Ovary (tissue), 9 donors: ENCODE measurements around the gene CTBP1. TPM values are rescaled to one million over a fixed set of nuclear protein-coding genes. Genes with fewer than 3 reads are reported as not detected.

Experiments
- DNase-seq, 5 donors: peaks; one replicate each; pipeline ENCODE4 v3.0.0-alpha.2; 2019 to 2020
- H3K27ac ChIP-seq, 2 donors: fragments of 200-600 bp; one replicate each; pipeline versions ENCODE4 v1.5.1 to v1.8.0; 2019 to 2022
- H3K27me3 ChIP-seq: fragments of 200-600 bp; one replicate; pipeline ENCODE4 v1.8.0; 2022
- H3K36me3 ChIP-seq: fragments of 200-600 bp; sonication (generic); one replicate; pipeline ENCODE4 v1.5.1; 2019
- H3K4me1 ChIP-seq: one replicate; pipeline ENCODE4 v1.8.1; 2013; ENCODE audit warnings: mild to moderate bottlenecking, moderate library complexity; ENCODE audit not compliant: insufficient read depth
- H3K4me3 ChIP-seq: fragments of 200-600 bp; sonication (generic); one replicate; pipeline ENCODE4 v1.5.1; 2017
- H3K9me3 ChIP-seq, 2 donors: fragments of 200-600 bp in 1 of 2; sonication (generic) in 1 of 2; one replicate each; pipeline versions ENCODE4 v1.5.1 to v1.8.1; 2013 to 2019; ENCODE audit warnings: mild to moderate bottlenecking in 1 of 2, moderate library complexity in 1 of 2
- CTCF ChIP-seq, 3 donors: fragments of 450-650 bp in 2 of 3; fragments of 200-600 bp in 1 of 3; IDR thresholded peaks; one replicate each; pipeline versions ENCODE4 v1.5.1 to v1.8.0; 2016 to 2022; ENCODE audit warnings: antibody characterized with exemption in 3 of 3, mild to moderate bottlenecking in 1 of 3
- EP300 ChIP-seq: sonication (generic); formaldehyde crosslinking; IDR thresholded peaks from one replicate; pipeline ENCODE4 v1.6.1; 2017; ENCODE audit warnings: antibody characterized with exemption
- POLR2A ChIP-seq: fragments of 450-650 bp; IDR thresholded peaks from one replicate; pipeline ENCODE4 v1.6.1; 2017; ENCODE audit warnings: antibody characterized with exemption, mild to moderate bottlenecking, moderate library complexity
- WGBS, 3 donors: extraction: QIAGEN DNeasy Blood & Tissue Kit in 1 of 3; methylation state at CpG; one replicate each; pipeline versions ENCODE4 v1.1.5 to v1.1.7; 2013 to 2017; 5-methylcytosine and 5-hydroxymethylcytosine counted together
- intact Hi-C, 4 donors: fragments of 100-400 bp; cut with DNase I; formaldehyde crosslinking; loops; one replicate each; pipeline versions ENCODE4 v1.11.0 to v1.15.1; 2022 to 2023
- polyA plus RNA-seq, 2 donors: library from polyadenylated mRNA; stranded (reverse); fragments of 200-250 nt in 1 of 2; fragments of 350-450 nt in 1 of 2; fragmentation: Illumina TruSeq in 1 of 2; extraction: RNeasy Lipid Tissue Mini Kit (QIAGEN cat#74804) in 1 of 2; gene quantifications; one replicate each; pipeline ENCODE4 v1.2.3, GENCODE V29; 2013 to 2014
- total RNA-seq, 7 donors: library from RNA; depleted of rRNA in 2 of 7; stranded (reverse); fragments of >200 nt in 2 of 7; fragmentation: NEBNext Ultra II Directional in 3 of 7; extraction: Animal tissue kit (Norgen Biotek cat#: 25700) in 3 of 7; gene quantifications; one replicate each; pipeline versions ENCODE4 v1.1.0 to v1.2.4, GENCODE V29; 2016 to 2023
- donor health status: DM: no; HTN: no; CAD: no; lungs with moderate emphysema.
- donor health status: DM: no; HTN: no; CAD: no.
- donor health status: Bipolar disorder and iron deficiency.
- donor health status: DM: yes; HTN: yes; CAD: no.
- donor health status: DM: no; HTN: no; CAD: no.
- donor health status: DM: yes; HTN: yes; CAD: no.

Gene CTBP1
- total and polyA plus RNA-seq, 9 donors, result 45.7 to 231 (median 141) TPM

DNA sequence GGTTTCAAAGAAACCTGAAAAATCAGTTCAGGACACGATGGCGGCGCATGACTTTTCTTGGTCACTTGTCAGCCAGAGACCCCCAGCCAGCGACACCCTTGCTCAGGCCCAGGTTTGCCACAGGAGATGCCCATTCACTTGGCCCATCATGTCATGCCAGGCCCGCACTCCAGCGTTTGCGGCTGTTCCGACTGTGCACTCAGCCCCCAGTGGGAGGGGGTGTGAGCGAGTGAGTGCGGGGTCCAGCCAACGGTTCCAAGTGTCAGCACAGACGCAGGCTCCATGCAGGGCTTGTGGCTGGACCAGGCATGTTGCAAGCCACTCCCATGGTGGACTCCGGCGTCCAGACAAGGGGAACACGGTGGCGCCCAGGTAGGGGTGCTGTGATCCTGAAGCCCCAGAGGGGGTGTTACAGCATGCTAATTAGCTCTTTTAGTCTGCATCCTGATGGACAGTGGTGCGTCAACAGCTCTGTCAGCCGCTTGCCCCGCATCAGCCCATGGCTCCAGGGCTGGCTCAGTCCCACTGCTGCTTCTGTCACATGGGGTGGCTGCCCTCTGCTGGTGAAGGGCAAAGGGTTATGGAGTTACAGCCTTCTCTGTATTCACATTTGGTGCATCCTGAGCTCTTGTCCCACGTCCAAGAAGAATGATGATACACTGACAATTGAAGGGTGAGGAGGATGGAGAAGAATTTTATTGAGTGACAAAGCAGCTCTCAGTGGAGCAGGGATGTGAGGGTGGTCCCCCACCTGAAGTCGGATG, 37.0 kb upstream of the CTBP1 start:
- TF ChIP-seq POLR2A, result no peak
- no peak for TF ChIP-seq EP300
- TF ChIP-seq CTCF (IDR thresholded peaks at IDR 0.05), result no peak
- peaks cover 3% of the 10 kb centered on the region for H3K4me1 ChIP-seq
- WGBS, 3 donors, result 87 to 97% (median 91%) methylated on average over 21 of the region's 21 CpGs

GRCh38 chr4:1285151-1285789, 36.3 kb upstream of the CTBP1 start:
- no peak for DNase-seq
- no peak for TF ChIP-seq POLR2A
- no peak for TF ChIP-seq CTCF (IDR thresholded peaks at IDR 0.05)
- TF ChIP-seq EP300, result no peak
- Histone ChIP-seq H3K4me3 (no peak overlapping the region), H3K27me3 (no peaks in the 10 kb centered on the region), H3K36me3 (no peaks in the 10 kb centered on the region), H3K27ac (no peak overlapping the region), H3K9me3 (no peaks in the 10 kb centered on the region), H3K4me1 (no peaks in the 10 kb centered on the region)
- intact Hi-C loops, result loop anchor here in 1 of 4 donors (5.0 kb wide), 1 partner anchor 62 kb away; the partner anchor contains the start of gene UVSSA
- WGBS, 3 donors, result 83 to 95% (median 84%) methylated on average over 11 of the region's 11 CpGs

More for the DNA sequence above, 37.0 kb upstream of the CTBP1 start:
- no peak for DNase-seq
- Histone ChIP-seq H3K27ac (no peak overlapping the region), H3K9me3 (no peaks in the 10 kb centered on the region), H3K4me3 (no peak overlapping the region), H3K36me3 (no peaks in the 10 kb centered on the region), H3K27me3 (no peaks in the 10 kb centered on the region)
- intact Hi-C loops, result loop anchor here in 1 of 4 donors (5.0 kb wide), 1 partner anchor 61 kb away; the partner anchor contains the start of gene UVSSA

- Histone ChIP-seq H3K36me3 (no peaks in the 10 kb centered on the region), H3K27me3 (no peaks in the 10 kb centered on the region), H3K9me3 (no peaks in the 10 kb centered on the region), H3K4me3 (no peak overlapping the region), H3K4me1 (no peaks in the 10 kb centered on the region), H3K27ac (no peak overlapping the region)
- intact Hi-C loops, result no loop called here
- TF ChIP-seq EP300, result no peak
- no peak for TF ChIP-seq POLR2A
- no peak for TF ChIP-seq CTCF (IDR thresholded peaks at IDR 0.05)
- 83 to 91% (median 87%) methylated on average over 9 of the region's 9 CpGs for WGBS, 3 donors
- DNase-seq, result no peak
Observed at GRCh38 chr4:1283711-1284110, 34.8 kb upstream of the CTBP1 start.

- H3K36me3 ChIP-seq, result no peaks in the 10 kb centered on the region
- no peaks in the 10 kb centered on the region for H3K9me3 ChIP-seq
- intact Hi-C loops, result no loop called here
- TF ChIP-seq POLR2A (no peak), CTCF (IDR thresholded peaks at IDR 0.05) (no peak), EP300 (no peak)
- H3K27me3 ChIP-seq, result no peaks in the 10 kb centered on the region
- H3K27ac ChIP-seq, result no peak overlapping the region
- H3K4me1 ChIP-seq, result no peaks in the 10 kb centered on the region
- no peak for DNase-seq
- 90 to 95% (median 93%) methylated on average over 10 of the region's 10 CpGs for WGBS, 3 donors
- no peak overlapping the region for H3K4me3 ChIP-seq
Observed at GRCh38 chr4:1279253-1279652, 30.3 kb upstream of the CTBP1 start.
